BE2C (cell line): ENCODE measurements around the gene SHC2.
"Not testable (repeated sequence)": the region's sequence is repeated elsewhere in the genome, so short reads cannot be mapped to it uniquely, and the experiment has no call there.

ENCODE experiments used
- DNase-seq: peaks from one replicate; pipeline ENCODE4 v3.0.0-alpha.2; 2020
- H3K27me3 ChIP-seq: fragments of 250-450 bp; sonication (Bioruptor Pico); 2 replicates; pipeline ENCODE4 v1.5.1; 2020; ENCODE audit warnings: mild to moderate bottlenecking
- H3K36me3 ChIP-seq: fragments of 250-450 bp; sonication (Bioruptor Pico); 2 replicates; pipeline ENCODE4 v1.5.1; 2020; ENCODE audit warnings: mild to moderate bottlenecking
- H3K4me1 ChIP-seq: fragments of 250-450 bp; sonication (Bioruptor Pico); 2 replicates; pipeline ENCODE4 v1.5.1; 2020
- H3K4me3 ChIP-seq: 2 replicates; pipeline ENCODE4 v1.5.1; 2011; ENCODE audit warnings: low read depth, low read length
- H3K9me3 ChIP-seq: fragments of 250-450 bp; sonication (Bioruptor Pico); 2 replicates; pipeline ENCODE4 v1.5.1; 2020
- CTCF ChIP-seq: IDR thresholded peaks from 2 replicates; pipeline ENCODE4 v1.5.1; 2012; ENCODE audit warnings: mild to moderate bottlenecking, low read depth, low read length

Gene SHC2

GRCh38 chr19:425056-425455, 35.8 kb downstream of the SHC2 start:
- no peak for TF ChIP-seq CTCF
- Histone ChIP-seq H3K36me3 (no peaks in the 10 kb centered on the region), H3K4me3 (no peak overlapping the region), H3K9me3 (no peaks in the 10 kb centered on the region), H3K27me3 (no peaks in the 10 kb centered on the region), H3K4me1 (no peaks in the 10 kb centered on the region)
- DNase-seq, result no peak

- no peak for TF ChIP-seq CTCF
- DNase-seq, result no peak
- H3K4me1 ChIP-seq, result no peaks in the 10 kb centered on the region
- H3K9me3 ChIP-seq, result no peaks in the 10 kb centered on the region
- H3K27me3 ChIP-seq, result no peaks in the 10 kb centered on the region
- no peak overlapping the region for H3K4me3 ChIP-seq
- H3K36me3 ChIP-seq, result no peaks in the 10 kb centered on the region
These were observed 36.3 kb downstream of the SHC2 start for GRCh38 chr19:424546-424945.

GRCh38 chr19:423691-424466, 37.0 kb downstream of the SHC2 start:
- Histone ChIP-seq H3K36me3 (no peaks in the 10 kb centered on the region), H3K4me3 (no peak overlapping the region), H3K27me3 (no peaks in the 10 kb centered on the region), H3K9me3 (no peaks in the 10 kb centered on the region), H3K4me1 (no peaks in the 10 kb centered on the region)
- no peak for DNase-seq
- no peak for TF ChIP-seq CTCF

GRCh38 chr19:422917-423226, 38.0 kb downstream of the SHC2 start:
- not testable (repeated sequence) for H3K4me1 ChIP-seq, DNase-seq, H3K27me3 ChIP-seq, H3K9me3 ChIP-seq, H3K4me3 ChIP-seq, H3K36me3 ChIP-seq

GRCh38 chr19:422213-422916, 38.5 kb downstream of the SHC2 start:
- H3K9me3 ChIP-seq, result no peaks in the 10 kb centered on the region
- H3K4me1 ChIP-seq, result no peaks in the 10 kb centered on the region
- H3K4me3 ChIP-seq, result no peak overlapping the region
- no peaks in the 10 kb centered on the region for H3K27me3 ChIP-seq
- no peak for TF ChIP-seq CTCF
- no peak for DNase-seq
- H3K36me3 ChIP-seq, result no peaks in the 10 kb centered on the region

- TF ChIP-seq CTCF, result no peak
- Histone ChIP-seq H3K27me3 (no peaks in the 10 kb centered on the region), H3K4me3 (no peak overlapping the region), H3K9me3 (no peaks in the 10 kb centered on the region), H3K4me1 (no peaks in the 10 kb centered on the region), H3K36me3 (no peaks in the 10 kb centered on the region)
- no peak for DNase-seq
These were observed 40.9 kb downstream of the SHC2 start for GRCh38 chr19:419721-420515.
